BLaER1 treated with 17β-estradiol and CSF1 and Interleukin-3, amounts not matched to agents 10 nM and 100 nM (cell line): ENCODE results near the gene DNALI1.
"Not testable (repeated sequence)": the region's sequence is repeated elsewhere in the genome, so short reads cannot be mapped to it uniquely, and the experiment has no call there.

Experiments
- H3K27ac ChIP-seq, 11 experiments: shearing (Covaris generic); formaldehyde crosslinking; 2 replicates each; pipeline ENCODE4 v1.8.1; 2022
- H3K27me3 ChIP-seq, 11 experiments: shearing (Covaris generic); formaldehyde crosslinking; 2 replicates each; pipeline ENCODE4 v1.8.1; 2022
- H3K36me3 ChIP-seq, 11 experiments: shearing (Covaris generic); formaldehyde crosslinking; 2 replicates each; pipeline ENCODE4 v1.8.1; 2022
- H3K4me1 ChIP-seq, 10 experiments: shearing (Covaris generic); formaldehyde crosslinking; 2 replicates each; pipeline ENCODE4 v1.8.1; 2022
- H3K4me2 ChIP-seq, 11 experiments: shearing (Covaris generic); formaldehyde crosslinking; 2 replicates each; pipeline ENCODE4 v1.8.1; 2022
- H3K4me3 ChIP-seq, 10 experiments: shearing (Covaris generic); formaldehyde crosslinking; 2 replicates each; pipeline ENCODE4 v1.8.1; 2022
- H3K9ac ChIP-seq, 11 experiments: shearing (Covaris generic); formaldehyde crosslinking; 2 replicates each; pipeline ENCODE4 v1.8.1; 2022
- H3K9me3 ChIP-seq, 11 experiments: shearing (Covaris generic); formaldehyde crosslinking; replicated peaks in 1 of 11; 2 replicates each; pipeline ENCODE4 v1.8.1; 2022
- H4K20me1 ChIP-seq, 11 experiments: shearing (Covaris generic); formaldehyde crosslinking; 2 replicates each; pipeline ENCODE4 v1.8.1; 2022
- Cebpa-rat ChIP-seq, 11 experiments: shearing (Covaris generic); IDR thresholded peaks; 2 replicates each; pipeline ENCODE4 v1.8.1; 2022

DNALI1 gene

GRCh38 chr1:37584544-37584943, 27.8 kb downstream of the DNALI1 start:
- H3K4me2 ChIP-seq, H3K27me3 ChIP-seq, H3K4me3 ChIP-seq, H3K4me1 ChIP-seq, H3K9me3 ChIP-seq, H3K27ac ChIP-seq, H3K9ac ChIP-seq: not testable (repeated sequence)
- TF ChIP-seq Cebpa-rat (IDR thresholded peaks at IDR 0.05), result peak in 2 of 11 experiments; percentile 30 to 74; a peak in 3 of 22 replicates
- H4K20me1 ChIP-seq, result peaks cover 0 to 94% (median 56%) of the 10 kb centered on the region in 11 experiments; a peak in 17 of 22 replicates
- peaks cover 96 to 100% (median 100%) of the 10 kb centered on the region in 11 experiments for H3K36me3 ChIP-seq

DNA sequence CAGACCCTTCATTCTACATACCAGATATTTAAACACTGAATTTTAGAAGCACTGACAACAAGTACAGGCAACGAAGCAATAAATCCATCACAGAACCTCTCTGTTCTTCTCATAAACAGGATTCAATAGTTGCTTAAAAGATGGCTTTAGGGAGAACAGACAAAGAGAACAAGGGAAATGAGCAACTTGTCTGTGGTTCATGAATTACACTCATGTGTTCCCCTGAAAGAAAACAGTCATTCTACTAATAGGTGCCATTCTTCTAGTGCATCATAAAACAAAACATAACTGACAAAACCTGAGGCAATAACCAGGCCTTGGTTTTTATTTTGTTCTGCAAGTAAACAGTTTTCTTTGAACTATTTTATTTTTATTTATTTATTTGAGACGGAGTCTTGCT, 32.2 kb downstream of the DNALI1 start:
- Histone ChIP-seq H3K4me1 (peaks cover 5 to 10% (median 6%) of the 10 kb centered on the region in 10 experiments), H3K36me3 (peaks cover 94 to 100% (median 99%) of the 10 kb centered on the region in 11 experiments), H3K4me3 (no peak overlapping the region), H3K9me3 (no peaks in the 10 kb centered on the region), H3K4me2 (no peak overlapping the region), H3K27me3 (no peaks in the 10 kb centered on the region), H4K20me1 (peaks cover 4 to 100% (median 77%) of the 10 kb centered on the region in 11 experiments; a peak in 21 of 22 replicates), H3K27ac (no peak overlapping the region), H3K9ac (no peak overlapping the region; a peak in 1 of 22 replicates)
- TF ChIP-seq Cebpa-rat (IDR thresholded peaks at IDR 0.05), result no peak

GRCh38 chr1:37593726-37594125, 37.0 kb downstream of the DNALI1 start:
- no peak overlapping the region for H3K27ac ChIP-seq
- peak overlapping the region in 4 of 10 experiments; percentile 89 to 91 (median 90); a peak in 8 of 20 replicates for H3K4me3 ChIP-seq
- H3K9me3 ChIP-seq, result no peaks in the 10 kb centered on the region
- H3K36me3 ChIP-seq, result peaks cover 50 to 60% (median 54%) of the 10 kb centered on the region in 11 experiments
- no peaks in the 10 kb centered on the region for H3K27me3 ChIP-seq
- H4K20me1 ChIP-seq, result peaks cover 13 to 67% (median 66%) of the 10 kb centered on the region in 11 experiments; a peak in 21 of 22 replicates
- TF ChIP-seq Cebpa-rat (IDR thresholded peaks at IDR 0.05), result no peak
- H3K9ac ChIP-seq, result peak overlapping the region in 6 of 11 experiments; percentile 76 to 89 (median 88); a peak in 6 of 22 replicates
- peak overlapping the region; percentile 88 to 98 (median 95) for H3K4me2 ChIP-seq
- peaks cover 18 to 26% (median 22%) of the 10 kb centered on the region in 10 experiments for H3K4me1 ChIP-seq

- H3K4me2 ChIP-seq, result peak within 1 kb of the TSS; percentile 88 to 98 (median 95)
- no peaks in the 10 kb centered on the region for H3K27me3 ChIP-seq
- H3K9ac ChIP-seq, result peak within 1 kb of the TSS; percentile 76 to 91 (median 87)
- peaks cover 13 to 49% (median 48%) of the 10 kb centered on the region in 11 experiments; a peak in 21 of 22 replicates for H4K20me1 ChIP-seq
- no peak for TF ChIP-seq Cebpa-rat (IDR thresholded peaks at IDR 0.05)
- H3K9me3 ChIP-seq, result no peaks in the 10 kb centered on the region
- H3K4me3 ChIP-seq, result peak within 1 kb of the TSS; percentile 69 to 91 (median 83)
- H3K4me1 ChIP-seq, result peaks cover 18 to 26% (median 22%) of the 10 kb centered on the region in 10 experiments
- H3K36me3 ChIP-seq, result peaks cover 31 to 41% (median 35%) of the 10 kb centered on the region in 11 experiments
- H3K27ac ChIP-seq, result peak within 1 kb of the TSS; percentile 50 to 88 (median 85); a peak in 21 of 22 replicates
Observed at GRCh38 chr1:37595440-37596181, 38.9 kb downstream of the DNALI1 start, which contains the start of gene GNL2. Gene GNL2 (minus strand): TSS chr1:37595937. CDS start chr1:37595822, 115 bp downstream.

GRCh38 chr1:37596182-37596667, 39.5 kb downstream of the DNALI1 start:
- peaks cover 25 to 35% (median 29%) of the 10 kb centered on the region in 11 experiments for H3K36me3 ChIP-seq
- H3K27ac ChIP-seq, result peak overlapping the region in 7 of 11 experiments; percentile 77 to 88 (median 81); a peak in 10 of 22 replicates
- H3K27me3 ChIP-seq, result no peaks in the 10 kb centered on the region
- no peaks in the 10 kb centered on the region for H3K9me3 ChIP-seq
- H3K4me3 ChIP-seq, result peak overlapping the region; percentile 69 to 91 (median 83)
- peak overlapping the region; percentile 76 to 91 (median 87); a peak in 21 of 22 replicates for H3K9ac ChIP-seq
- peaks cover 18 to 26% (median 22%) of the 10 kb centered on the region in 10 experiments for H3K4me1 ChIP-seq
- TF ChIP-seq Cebpa-rat (IDR thresholded peaks at IDR 0.05), result no peak
- H4K20me1 ChIP-seq, result peaks cover 13 to 42% (median 42%) of the 10 kb centered on the region in 11 experiments; a peak in 21 of 22 replicates
- peak overlapping the region; percentile 79 to 97 (median 93) for H3K4me2 ChIP-seq

- Histone ChIP-seq H3K36me3 (no peaks in the 10 kb centered on the region), H3K27ac (no peak overlapping the region), H3K9me3 (no peaks in the 10 kb centered on the region), H3K4me2 (no peak overlapping the region), H3K4me1 (peaks cover 2 to 9% (median 7%) of the 10 kb centered on the region in 10 experiments; a peak in 16 of 20 replicates), H3K9ac (no peak overlapping the region; a peak in 1 of 22 replicates), H4K20me1 (peaks cover 0 to 6% (median 5%) of the 10 kb centered on the region in 11 experiments; a peak in 11 of 22 replicates), H3K27me3 (no peaks in the 10 kb centered on the region), H3K4me3 (no peak overlapping the region)
- no peak for TF ChIP-seq Cebpa-rat (IDR thresholded peaks at IDR 0.05)
Observed at GRCh38 chr1:37599940-37600339, 43.2 kb downstream of the DNALI1 start.

- Histone ChIP-seq H4K20me1 (no peaks in the 10 kb centered on the region), H3K4me3 (no peak overlapping the region), H3K36me3 (no peaks in the 10 kb centered on the region), H3K4me1 (peaks cover under 1 to 10% (median 5%) of the 10 kb centered on the region in 10 experiments; a peak in 14 of 20 replicates), H3K9me3 (no peaks in the 10 kb centered on the region), H3K4me2 (no peak overlapping the region), H3K27ac (no peak overlapping the region), H3K27me3 (no peaks in the 10 kb centered on the region), H3K9ac (no peak overlapping the region)
- TF ChIP-seq Cebpa-rat (IDR thresholded peaks at IDR 0.05), result no peak
Observed at GRCh38 chr1:37601441-37601840, 44.7 kb downstream of the DNALI1 start.

DNA sequence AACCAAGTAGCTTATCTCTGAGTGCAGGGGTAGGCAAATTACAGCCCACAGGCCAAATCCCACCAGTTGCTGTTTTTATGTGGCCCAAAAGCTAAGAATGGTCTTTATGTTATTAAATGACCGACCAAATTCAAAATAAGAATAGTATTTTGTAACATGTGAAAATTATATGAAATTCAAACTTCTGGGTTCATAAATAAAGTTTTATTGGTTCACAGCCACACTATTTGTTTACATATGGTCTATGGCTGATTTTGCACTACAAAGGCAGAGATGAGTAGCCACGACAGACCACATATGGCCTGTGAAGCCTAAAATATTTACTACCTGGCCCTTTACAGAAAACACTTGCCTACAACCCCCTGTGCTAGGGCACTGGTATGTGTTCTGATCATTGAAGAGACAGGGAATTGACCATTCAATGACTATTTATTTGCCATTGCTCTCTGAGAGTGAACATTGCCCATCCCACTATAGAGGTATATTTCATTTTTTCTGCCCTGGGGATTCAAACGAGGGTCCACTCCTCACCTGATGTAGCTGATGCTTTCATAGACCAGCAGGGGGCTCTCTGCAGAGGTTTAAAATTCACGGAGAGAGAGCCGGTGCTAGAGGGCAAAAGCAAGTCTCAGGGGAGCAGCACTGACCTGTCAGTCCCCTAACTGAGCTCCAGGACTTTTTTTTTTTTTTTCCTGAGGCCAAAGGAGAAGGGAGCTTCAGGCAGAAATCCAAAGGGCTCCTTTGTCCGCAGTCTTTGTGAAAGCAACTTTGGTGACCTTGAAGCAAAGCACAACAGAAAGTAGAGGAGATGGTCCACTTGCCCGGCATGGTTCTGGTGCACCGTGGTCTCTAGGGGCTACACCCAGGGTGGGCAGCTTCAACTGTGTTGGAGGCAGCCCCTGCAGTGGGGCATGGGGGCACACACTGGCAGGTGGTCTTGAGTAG, 46.3 kb downstream of the DNALI1 start:
- no peak overlapping the region for H3K9ac ChIP-seq
- H3K4me3 ChIP-seq, result no peak overlapping the region
- peaks cover 0 to 14% (median 5%) of the 10 kb centered on the region in 10 experiments; a peak in 12 of 20 replicates for H3K4me1 ChIP-seq
- no peaks in the 10 kb centered on the region for H3K36me3 ChIP-seq
- no peaks in the 10 kb centered on the region for H3K9me3 ChIP-seq
- TF ChIP-seq Cebpa-rat (IDR thresholded peaks at IDR 0.05), result no peak
- no peak overlapping the region for H3K27ac ChIP-seq
- no peak overlapping the region for H3K4me2 ChIP-seq
- H3K27me3 ChIP-seq, result no peaks in the 10 kb centered on the region; a peak in 1 of 22 replicates
- H4K20me1 ChIP-seq, result no peaks in the 10 kb centered on the region
